ENCODE results near the gene SRBD1.

DNA sequence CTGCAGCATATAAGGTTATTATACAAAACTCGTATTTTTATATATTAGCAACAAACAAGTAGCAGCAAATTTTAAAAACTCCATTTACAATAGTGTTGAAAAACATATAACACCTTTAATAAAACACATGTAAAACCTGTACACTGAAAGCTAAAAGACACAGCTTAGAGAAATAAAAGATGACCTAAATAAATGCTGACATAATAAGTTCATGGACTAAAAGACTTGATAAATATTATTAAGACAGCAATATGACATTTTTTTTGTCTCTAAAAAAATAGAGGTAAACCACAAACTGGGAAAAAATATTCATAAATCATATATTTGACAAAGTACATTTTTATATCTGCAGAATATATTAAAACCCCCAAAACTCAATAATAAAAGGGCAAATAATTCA is 201.4 kb downstream of the SRBD1 start:
- TF ChIP-seq, protein P1, sequence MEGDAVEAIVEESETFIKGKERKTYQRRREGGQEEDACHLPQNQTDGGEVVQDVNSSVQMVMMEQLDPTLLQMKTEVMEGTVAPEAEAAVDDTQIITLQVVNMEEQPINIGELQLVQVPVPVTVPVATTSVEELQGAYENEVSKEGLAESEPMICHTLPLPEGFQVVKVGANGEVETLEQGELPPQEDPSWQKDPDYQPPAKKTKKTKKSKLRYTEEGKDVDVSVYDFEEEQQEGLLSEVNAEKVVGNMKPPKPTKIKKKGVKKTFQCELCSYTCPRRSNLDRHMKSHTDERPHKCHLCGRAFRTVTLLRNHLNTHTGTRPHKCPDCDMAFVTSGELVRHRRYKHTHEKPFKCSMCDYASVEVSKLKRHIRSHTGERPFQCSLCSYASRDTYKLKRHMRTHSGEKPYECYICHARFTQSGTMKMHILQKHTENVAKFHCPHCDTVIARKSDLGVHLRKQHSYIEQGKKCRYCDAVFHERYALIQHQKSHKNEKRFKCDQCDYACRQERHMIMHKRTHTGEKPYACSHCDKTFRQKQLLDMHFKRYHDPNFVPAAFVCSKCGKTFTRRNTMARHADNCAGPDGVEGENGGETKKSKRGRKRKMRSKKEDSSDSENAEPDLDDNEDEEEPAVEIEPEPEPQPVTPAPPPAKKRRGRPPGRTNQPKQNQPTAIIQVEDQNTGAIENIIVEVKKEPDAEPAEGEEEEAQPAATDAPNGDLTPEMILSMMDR (IDR thresholded peaks at IDR 0.05; ENCODE audit: low read depth, low read length), result no peak
- no peak for TF ChIP-seq EZH2phosphoT487 (IDR thresholded peaks at IDR 0.05; ENCODE audit: low read depth)

Data from OCI-LY3 (cell line).